ENCODE measurements around the gene VEGFA.

- TF ChIP-seq CTCF (IDR thresholded peaks at IDR 0.05) (no peak), RAD21 (conservative IDR thresholded peaks at IDR 0.05 in 1 of 2, IDR thresholded peaks at IDR 0.05 in 1 of 2) (no peak), SMC3 (IDR thresholded peaks at IDR 0.05) (no peak), MYC (IDR thresholded peaks at IDR 0.05; ENCODE audit: borderline replicate concordance, low read length) (no peak), KDM5A (IDR thresholded peaks at IDR 0.05) (no peak), POLR2A (IDR thresholded peaks at IDR 0.05; ENCODE audit: low read length) (no peak), RFX5 (IDR thresholded peaks at IDR 0.05) (no peak), SREBF2 (IDR thresholded peaks at IDR 0.05) (no peak)
These were observed 23.4 kb upstream of the VEGFA start for GRCh38 chr6:43746613-43747102.

All from A549 (cell line).